DOHH2 (cell line): Measurements from ENCODE around the gene ECT2L.

ENCODE experiments used
- H3F3A ChIP-seq: fragments of 200-600 bp; sonication (generic), shearing (Covaris generic); 2 replicates; pipeline ENCODE4 v1.6.0; 2016; ENCODE audit warnings: antibody characterized with exemption, mild to moderate bottlenecking; ENCODE audit not compliant: control insufficient read depth, insufficient read depth
- H3K27ac ChIP-seq: fragments of 200-600 bp; sonication (generic); 2 replicates; pipeline ENCODE4 v1.5.1; 2014; ENCODE audit warnings: low read depth, mild to moderate bottlenecking, low read length, moderate library complexity
- H3K27me3 ChIP-seq: fragments of 200-600 bp; sonication (generic); 2 replicates; pipeline ENCODE4 v1.6.1; 2014; ENCODE audit warnings: mild to moderate bottlenecking, low read length, mixed read lengths; ENCODE audit not compliant: control insufficient read depth
- H3K36me3 ChIP-seq: fragments of 200-600 bp; sonication (generic); 2 replicates; pipeline ENCODE4 v1.6.1; 2014; ENCODE audit warnings: mild to moderate bottlenecking, low read length, moderate library complexity, mixed read lengths; ENCODE audit not compliant: control insufficient read depth
- H3K4me1 ChIP-seq: fragments of 200-600 bp; sonication (generic); 2 replicates; pipeline ENCODE4 v1.6.1; 2014; ENCODE audit warnings: mild to moderate bottlenecking, low read length, mixed read lengths; ENCODE audit not compliant: control insufficient read depth
- H3K4me2 ChIP-seq: fragments of 200-600 bp; sonication (generic); 2 replicates; pipeline ENCODE4 v1.6.0; 2014; ENCODE audit warnings: mild to moderate bottlenecking, low read length, moderate library complexity
- H3K4me3 ChIP-seq: fragments of 200-600 bp; sonication (generic); 2 replicates; pipeline ENCODE4 v1.5.1; 2014; ENCODE audit warnings: mild to moderate bottlenecking, low read length, mixed read lengths
- H3K79me2 ChIP-seq: fragments of 200-600 bp; sonication (generic); 2 replicates; pipeline ENCODE4 v1.6.1; 2014; ENCODE audit warnings: mild to moderate bottlenecking, low read length, mixed read lengths; ENCODE audit not compliant: control insufficient read depth
- H3K9me2 ChIP-seq: fragments of 200-600 bp; sonication (generic); replicated peaks from 2 replicates; pipeline ENCODE4 v1.6.1; 2014; ENCODE audit warnings: mild to moderate bottlenecking, low read length, mixed read lengths; ENCODE audit not compliant: control insufficient read depth
- H3K9me3 ChIP-seq: fragments of 200-600 bp; sonication (generic); 2 replicates; pipeline ENCODE4 v1.6.1; 2014; ENCODE audit warnings: antibody characterized with exemption, low read length, mixed read lengths; ENCODE audit not compliant: control insufficient read depth, insufficient read depth
- H4K20me1 ChIP-seq: fragments of 200-600 bp; sonication (generic); 2 replicates; pipeline ENCODE4 v1.6.0; 2014; ENCODE audit warnings: low read depth, mild to moderate bottlenecking, antibody characterized with exemption, low read length, moderate library complexity; ENCODE audit not compliant: control insufficient read depth, insufficient read depth
- EZH2phosphoT487 ChIP-seq: fragments of 200-600 bp; sonication (generic); IDR thresholded peaks from 2 replicates; pipeline ENCODE4 v1.6.1; 2017; ENCODE audit warnings: borderline replicate concordance, mild to moderate bottlenecking, antibody characterized with exemption, low read length, moderate library complexity, mixed read lengths
- TF ChIP-seq, protein P1 (sequence below): fragments of 200-600 bp; sonication (generic); IDR thresholded peaks from one replicate; pipeline ENCODE4 v1.5.1; 2014; ENCODE audit warnings: antibody characterized with exemption, mild to moderate bottlenecking, low read depth, low read length; ENCODE audit not compliant: poor library complexity, severe bottlenecking

The ECT2L gene

DNA sequence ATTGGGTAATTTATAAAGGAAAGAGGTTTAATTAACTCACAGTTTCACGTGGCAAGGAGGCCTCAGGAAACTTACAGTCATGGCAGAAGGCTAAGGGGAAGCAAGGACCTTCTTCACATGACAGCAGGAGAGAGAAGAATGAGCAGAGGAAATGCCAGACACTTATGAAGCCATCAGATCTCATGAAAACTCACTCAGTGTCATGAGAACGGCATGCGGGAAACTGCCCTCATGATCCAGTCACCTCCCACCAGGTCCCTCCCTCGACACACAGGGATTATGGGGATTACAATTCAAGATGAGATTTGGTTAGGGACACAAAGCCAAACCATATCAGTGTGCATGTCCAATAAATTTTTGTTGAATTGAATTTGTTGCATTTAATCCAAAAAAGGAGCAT is 52.0 kb downstream of the ECT2L start:
- no peak overlapping the region for H3K27ac ChIP-seq
- H3K79me2 ChIP-seq = no peaks in the 10 kb centered on the region
- no peaks in the 10 kb centered on the region for H3F3A ChIP-seq

DNA sequence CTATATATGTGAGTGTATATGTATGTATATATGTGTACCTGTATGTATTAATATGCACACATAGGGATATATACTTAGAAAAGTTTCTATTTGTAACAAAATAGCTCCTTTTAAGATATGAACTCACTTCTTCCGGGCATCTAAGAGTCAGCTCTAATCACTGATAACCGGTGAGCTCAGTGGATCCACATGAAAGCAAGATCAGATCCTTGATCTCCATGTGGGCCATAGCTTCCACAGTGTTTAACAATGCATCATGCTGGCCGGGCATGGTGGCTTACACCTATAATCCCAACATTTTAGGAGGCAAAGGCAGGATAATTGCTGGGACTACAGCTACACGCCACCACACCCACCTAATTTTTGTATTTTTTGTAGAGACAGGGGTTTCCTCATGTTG is 52.6 kb downstream of the ECT2L start:
- Histone ChIP-seq H3F3A (no peaks in the 10 kb centered on the region), H3K27me3 (peaks cover 3% of the 10 kb centered on the region; the same call in 1 of the 2 replicates), H4K20me1 (no peaks in the 10 kb centered on the region), H3K27ac (no peak overlapping the region), H3K4me1 (no peaks in the 10 kb centered on the region), H3K36me3 (no peaks in the 10 kb centered on the region), H3K4me2 (no peak overlapping the region), H3K4me3 (no peak overlapping the region), H3K9me2 (no peaks in the 10 kb centered on the region), H3K9me3 (no peaks in the 10 kb centered on the region), H3K79me2 (no peaks in the 10 kb centered on the region)
- TF ChIP-seq EZH2phosphoT487 = no peak
- TF ChIP-seq, protein P1, sequence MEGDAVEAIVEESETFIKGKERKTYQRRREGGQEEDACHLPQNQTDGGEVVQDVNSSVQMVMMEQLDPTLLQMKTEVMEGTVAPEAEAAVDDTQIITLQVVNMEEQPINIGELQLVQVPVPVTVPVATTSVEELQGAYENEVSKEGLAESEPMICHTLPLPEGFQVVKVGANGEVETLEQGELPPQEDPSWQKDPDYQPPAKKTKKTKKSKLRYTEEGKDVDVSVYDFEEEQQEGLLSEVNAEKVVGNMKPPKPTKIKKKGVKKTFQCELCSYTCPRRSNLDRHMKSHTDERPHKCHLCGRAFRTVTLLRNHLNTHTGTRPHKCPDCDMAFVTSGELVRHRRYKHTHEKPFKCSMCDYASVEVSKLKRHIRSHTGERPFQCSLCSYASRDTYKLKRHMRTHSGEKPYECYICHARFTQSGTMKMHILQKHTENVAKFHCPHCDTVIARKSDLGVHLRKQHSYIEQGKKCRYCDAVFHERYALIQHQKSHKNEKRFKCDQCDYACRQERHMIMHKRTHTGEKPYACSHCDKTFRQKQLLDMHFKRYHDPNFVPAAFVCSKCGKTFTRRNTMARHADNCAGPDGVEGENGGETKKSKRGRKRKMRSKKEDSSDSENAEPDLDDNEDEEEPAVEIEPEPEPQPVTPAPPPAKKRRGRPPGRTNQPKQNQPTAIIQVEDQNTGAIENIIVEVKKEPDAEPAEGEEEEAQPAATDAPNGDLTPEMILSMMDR = no peak

More for the DNA sequence above, 52.0 kb downstream of the ECT2L start:
- Histone ChIP-seq H3K9me2 (no peaks in the 10 kb centered on the region), H3K4me2 (no peak overlapping the region), H3K9me3 (no peaks in the 10 kb centered on the region), H4K20me1 (no peaks in the 10 kb centered on the region), H3K4me1 (no peaks in the 10 kb centered on the region), H3K36me3 (no peaks in the 10 kb centered on the region), H3K4me3 (no peak overlapping the region), H3K27me3 (0 out of 2 replicates have a peak, but pooled peaks cover 3% of the 10 kb centered on the region)
- no peak for TF ChIP-seq EZH2phosphoT487
- TF ChIP-seq, protein P1 = no peak

DNA sequence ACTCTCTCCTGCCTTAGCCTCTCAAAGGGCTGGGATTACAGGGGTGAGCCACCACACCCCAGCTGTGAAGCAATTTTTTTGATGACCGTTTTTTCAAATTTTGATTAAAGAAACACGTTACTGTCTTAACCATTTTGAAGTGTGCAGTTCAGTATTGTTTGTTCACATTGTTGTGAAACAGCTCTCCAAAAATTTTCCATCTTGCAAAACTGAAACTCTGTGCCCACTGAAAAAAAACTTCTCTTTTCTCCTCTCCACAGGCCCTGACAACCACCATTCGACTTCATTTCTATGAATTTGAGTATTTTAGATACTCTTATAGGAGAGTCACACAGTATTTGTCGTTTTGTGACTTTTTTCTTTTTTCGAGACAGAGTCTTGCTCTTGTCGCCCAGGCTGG is 53.9 kb downstream of the ECT2L start:
- no peaks in the 10 kb centered on the region for H3K79me2 ChIP-seq
- peaks cover 6% of the 10 kb centered on the region; the same call in 1 of the 2 replicates for H3K27me3 ChIP-seq
- H3K36me3 ChIP-seq = no peaks in the 10 kb centered on the region
- no peaks in the 10 kb centered on the region for H3K9me2 ChIP-seq
- no peaks in the 10 kb centered on the region for H3K4me1 ChIP-seq
- no peaks in the 10 kb centered on the region for H4K20me1 ChIP-seq
- no peak overlapping the region for H3K4me2 ChIP-seq
- no peak overlapping the region for H3K4me3 ChIP-seq
- H3F3A ChIP-seq = no peaks in the 10 kb centered on the region
- H3K9me3 ChIP-seq = no peaks in the 10 kb centered on the region
- H3K27ac ChIP-seq = no peak overlapping the region
- TF ChIP-seq, protein P1 = no peak
- TF ChIP-seq EZH2phosphoT487 = no peak

DNA sequence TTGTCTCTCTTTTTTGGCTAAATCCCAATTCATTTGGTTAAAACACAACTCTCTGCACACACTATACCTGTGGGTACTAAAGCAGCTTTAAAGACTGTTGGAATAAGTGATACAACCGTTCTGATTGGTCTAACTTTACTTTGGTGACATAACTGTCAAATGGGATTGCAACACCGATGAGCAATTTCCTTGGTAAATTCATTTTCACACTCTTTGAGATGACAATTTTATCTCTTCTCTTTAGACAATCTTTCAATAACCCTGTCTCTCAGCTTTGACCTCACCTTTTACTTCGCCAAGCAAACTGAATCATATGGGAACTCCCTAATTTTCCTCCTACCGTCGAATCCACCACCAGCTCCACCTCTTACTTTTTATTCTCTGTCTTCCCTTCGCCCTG is 60.8 kb downstream of the ECT2L start:
- Histone ChIP-seq H3K4me2 (no peak overlapping the region), H3K79me2 (no peaks in the 10 kb centered on the region), H4K20me1 (no peaks in the 10 kb centered on the region), H3K27ac (no peak overlapping the region), H3K9me3 (no peaks in the 10 kb centered on the region), H3F3A (no peaks in the 10 kb centered on the region), H3K9me2 (no peaks in the 10 kb centered on the region), H3K4me1 (no peaks in the 10 kb centered on the region), H3K36me3 (no peaks in the 10 kb centered on the region), H3K27me3 (peaks cover 6% of the 10 kb centered on the region; the same call in 1 of the 2 replicates), H3K4me3 (no peak overlapping the region)
- TF ChIP-seq, protein P1 = no peak
- no peak for TF ChIP-seq EZH2phosphoT487
